Neutrophil (primary cell): ENCODE results near the gene RNF182.

Source experiments
- H3K27ac ChIP-seq: fragments of 200-600 bp; sonication (generic); 2 replicates; pipeline ENCODE4 v1.5.1; 2016; ENCODE audit warnings: mild to moderate bottlenecking, moderate library complexity
- H3K27me3 ChIP-seq: fragments of 200-600 bp; sonication (generic); 2 replicates; pipeline ENCODE4 v1.6.0; 2016; ENCODE audit warnings: mild to moderate bottlenecking
- H3K36me3 ChIP-seq: fragments of 200-600 bp; sonication (generic); 2 replicates; pipeline ENCODE4 v1.5.1; 2017
- H3K4me1 ChIP-seq, 2 experiments: fragments of 200-600 bp in 1 of 2; sonication (generic) in 1 of 2; 1 replicate in 1 of 2; 2 replicates in 1 of 2; pipeline versions ENCODE4 v1.5.1 to v1.6.1; 2013 to 2016; ENCODE audit warnings: low read depth in 1 of 2, low read length in 1 of 2, mild to moderate bottlenecking in 1 of 2, moderate library complexity in 1 of 2; ENCODE audit not compliant: control insufficient read depth in 1 of 2, insufficient read depth in 1 of 2
- H3K4me3 ChIP-seq, 2 experiments: fragments of 200-600 bp in 1 of 2; sonication (generic) in 1 of 2; 1 replicate in 1 of 2; 2 replicates in 1 of 2; pipeline ENCODE4 v1.5.1; 2013 to 2016; ENCODE audit warnings: low read depth in 1 of 2, low read length in 1 of 2, mild to moderate bottlenecking in 1 of 2, moderate library complexity in 1 of 2
- H3K9me3 ChIP-seq: fragments of 200-600 bp; sonication (generic); 2 replicates; pipeline ENCODE4 v1.5.1; 2016
- TF ChIP-seq, protein P1 (sequence below): fragments of 200-600 bp; sonication (generic); IDR thresholded peaks from 2 replicates; pipeline ENCODE4 v1.5.1; 2016; ENCODE audit warnings: antibody characterized with exemption

RNF182 gene

GRCh38 chr6:13885601-13886000, 39.2 kb upstream of the RNF182 start:
- TF ChIP-seq, protein P1, sequence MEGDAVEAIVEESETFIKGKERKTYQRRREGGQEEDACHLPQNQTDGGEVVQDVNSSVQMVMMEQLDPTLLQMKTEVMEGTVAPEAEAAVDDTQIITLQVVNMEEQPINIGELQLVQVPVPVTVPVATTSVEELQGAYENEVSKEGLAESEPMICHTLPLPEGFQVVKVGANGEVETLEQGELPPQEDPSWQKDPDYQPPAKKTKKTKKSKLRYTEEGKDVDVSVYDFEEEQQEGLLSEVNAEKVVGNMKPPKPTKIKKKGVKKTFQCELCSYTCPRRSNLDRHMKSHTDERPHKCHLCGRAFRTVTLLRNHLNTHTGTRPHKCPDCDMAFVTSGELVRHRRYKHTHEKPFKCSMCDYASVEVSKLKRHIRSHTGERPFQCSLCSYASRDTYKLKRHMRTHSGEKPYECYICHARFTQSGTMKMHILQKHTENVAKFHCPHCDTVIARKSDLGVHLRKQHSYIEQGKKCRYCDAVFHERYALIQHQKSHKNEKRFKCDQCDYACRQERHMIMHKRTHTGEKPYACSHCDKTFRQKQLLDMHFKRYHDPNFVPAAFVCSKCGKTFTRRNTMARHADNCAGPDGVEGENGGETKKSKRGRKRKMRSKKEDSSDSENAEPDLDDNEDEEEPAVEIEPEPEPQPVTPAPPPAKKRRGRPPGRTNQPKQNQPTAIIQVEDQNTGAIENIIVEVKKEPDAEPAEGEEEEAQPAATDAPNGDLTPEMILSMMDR, result no peak
- Histone ChIP-seq H3K27ac (no peak overlapping the region), H3K27me3 (no peaks in the 10 kb centered on the region), H3K4me1 (no peaks in the 10 kb centered on the region), H3K36me3 (no peaks in the 10 kb centered on the region), H3K4me3 (no peak overlapping the region), H3K9me3 (no peaks in the 10 kb centered on the region)

GRCh38 chr6:13886949-13887348, 37.8 kb upstream of the RNF182 start:
- Histone ChIP-seq H3K4me3 (no peak overlapping the region), H3K36me3 (no peaks in the 10 kb centered on the region), H3K4me1 (no peaks in the 10 kb centered on the region), H3K27ac (no peak overlapping the region), H3K9me3 (no peaks in the 10 kb centered on the region), H3K27me3 (no peaks in the 10 kb centered on the region)
- TF ChIP-seq, protein P1, result no peak

DNA sequence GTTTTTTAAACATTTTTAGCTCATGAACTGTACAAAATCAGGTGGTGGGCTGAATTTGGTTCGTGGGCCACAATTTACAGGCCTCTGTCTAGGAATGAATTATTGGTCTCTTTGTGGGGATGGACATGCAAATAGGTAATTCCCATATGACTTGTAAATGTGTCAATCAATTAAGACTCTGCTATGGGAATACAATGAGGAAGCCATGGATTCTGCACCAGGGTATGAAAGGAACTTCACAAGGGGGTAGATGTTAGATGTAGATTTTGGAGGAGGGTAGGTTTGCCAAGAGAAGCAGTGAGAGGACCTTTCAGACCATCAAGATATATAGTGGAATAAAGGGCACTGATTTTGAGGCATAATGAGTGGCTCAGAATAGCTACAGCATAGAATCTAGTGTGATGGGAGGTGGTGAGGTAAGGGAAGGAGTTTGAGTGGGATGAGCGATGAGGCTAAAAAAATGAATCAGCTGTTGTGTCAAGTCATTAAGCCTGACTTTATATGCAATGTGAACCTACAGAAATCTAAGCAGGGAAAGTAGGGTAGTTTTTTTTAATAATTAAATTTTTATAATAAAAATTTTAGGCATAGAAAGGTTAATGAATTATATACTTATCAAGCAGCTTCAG, 32.6 kb upstream of the RNF182 start:
- H3K27ac ChIP-seq, result no peak overlapping the region
- H3K27me3 ChIP-seq, result no peaks in the 10 kb centered on the region
- TF ChIP-seq, protein P1, result no peak
- H3K36me3 ChIP-seq, result no peaks in the 10 kb centered on the region
- no peak overlapping the region for H3K4me3 ChIP-seq
- peaks cover 0 to 2% of the 10 kb centered on the region in 2 experiments for H3K4me1 ChIP-seq
- no peaks in the 10 kb centered on the region for H3K9me3 ChIP-seq

- no peaks in the 10 kb centered on the region for H3K36me3 ChIP-seq
- TF ChIP-seq, protein P1, result no peak
- H3K4me1 ChIP-seq, result no peaks in the 10 kb centered on the region
- no peak overlapping the region for H3K4me3 ChIP-seq
- H3K9me3 ChIP-seq, result no peaks in the 10 kb centered on the region
- peaks cover 49% of the 10 kb centered on the region for H3K27me3 ChIP-seq
- no peak overlapping the region for H3K27ac ChIP-seq
Measured at GRCh38 chr6:13902922-13903321, 21.8 kb upstream of the RNF182 start.

DNA sequence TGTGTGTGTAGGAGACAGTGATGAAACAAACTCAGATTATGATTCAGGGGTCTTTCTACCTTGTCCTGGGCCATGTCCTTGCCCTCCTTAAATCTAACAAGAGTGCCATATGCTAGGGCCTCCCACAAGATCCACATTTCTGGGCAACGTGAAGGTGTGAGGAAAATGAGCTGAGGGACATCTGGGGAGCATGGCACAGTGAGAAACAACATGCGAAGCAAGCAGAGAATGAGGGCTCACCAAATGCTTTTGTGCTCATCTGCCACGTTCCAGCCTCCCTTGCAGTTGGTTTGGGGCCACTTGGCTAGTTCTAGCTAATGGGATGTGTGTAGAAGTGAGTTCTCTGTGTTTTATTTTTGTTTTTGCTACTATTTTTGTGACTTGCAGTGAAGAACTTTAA, 21.4 kb upstream of the RNF182 start:
- H3K9me3 ChIP-seq, result no peaks in the 10 kb centered on the region
- H3K27ac ChIP-seq, result no peak overlapping the region
- no peaks in the 10 kb centered on the region for H3K4me1 ChIP-seq
- H3K4me3 ChIP-seq, result no peak overlapping the region
- peaks cover 49% of the 10 kb centered on the region for H3K27me3 ChIP-seq
- TF ChIP-seq, protein P1, result no peak
- H3K36me3 ChIP-seq, result no peaks in the 10 kb centered on the region

DNA sequence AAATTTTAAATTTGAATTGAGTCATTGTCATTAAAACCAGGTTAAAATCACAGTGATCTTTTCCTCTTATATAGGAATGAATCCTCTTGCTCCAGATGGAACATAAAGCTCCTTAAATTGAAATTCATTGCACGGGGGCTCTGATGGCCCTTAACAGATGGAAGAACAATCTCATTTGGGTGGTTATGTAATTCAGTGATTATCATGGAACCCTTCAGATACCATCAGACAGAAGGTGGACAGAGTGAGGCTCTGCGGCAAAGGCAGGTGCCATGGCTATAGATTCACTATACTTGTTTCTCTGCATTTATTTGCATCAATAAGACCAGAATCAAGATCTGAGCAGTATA, 17.8 kb upstream of the RNF182 start:
- TF ChIP-seq, protein P1, result no peak
- H3K4me3 ChIP-seq, result no peak overlapping the region
- peaks cover 49% of the 10 kb centered on the region for H3K27me3 ChIP-seq
- H3K36me3 ChIP-seq, result no peaks in the 10 kb centered on the region
- H3K9me3 ChIP-seq, result no peaks in the 10 kb centered on the region
- H3K4me1 ChIP-seq, result no peaks in the 10 kb centered on the region
- H3K27ac ChIP-seq, result no peak overlapping the region
